K562 (cell line): ENCODE data around the gene WTAP. TPM values are rescaled to one million over a fixed set of nuclear protein-coding genes. Genes with fewer than 3 reads are reported as not detected.

Experiments
- CREBBP ChIP-seq: IDR thresholded peaks from one replicate; pipeline ENCODE4 v1.6.1; 2012; ENCODE audit warnings: low read depth, mild to moderate bottlenecking, control low read depth, inconsistent platforms, low read length
- EGR1 ChIP-seq: fragments of 450-650 bp; conservative IDR thresholded peaks from 2 replicates; pipeline ENCODE4 v1.6.1; 2017; ENCODE audit warnings: mild to moderate bottlenecking
- FOXK2 ChIP-seq, 2 experiments: fragments of 450-650 bp; IDR thresholded peaks in 1 of 2; conservative IDR thresholded peaks in 1 of 2; 2 replicates each; pipeline ENCODE4 v1.6.1; 2016; ENCODE audit warnings: low read depth in 2 of 2, mild to moderate bottlenecking in 1 of 2
- MCM5 ChIP-seq: fragments of 450-650 bp; IDR thresholded peaks from 2 replicates; pipeline ENCODE4 v1.6.1; 2016; ENCODE audit warnings: low read depth
- SIN3A ChIP-seq, 2 experiments: fragments of 150-350 bp in 1 of 2; IDR thresholded peaks; 2 replicates each; pipeline ENCODE4 v1.6.1; 2011 to 2016; ENCODE audit warnings: borderline replicate concordance in 2 of 2, low read depth in 2 of 2, low read length in 2 of 2, mild to moderate bottlenecking in 2 of 2, moderate library complexity in 2 of 2; ENCODE audit not compliant: control insufficient read depth in 1 of 2
- ZNF347 ChIP-seq: fragments of 450-650 bp; formaldehyde crosslinking; IDR thresholded peaks from 2 replicates; pipeline ENCODE4 v1.4.0; 2020; ENCODE audit warnings: low read depth, mild to moderate bottlenecking, moderate library complexity
- polyA plus RNA-seq, 8 experiments: library from polyadenylated mRNA; depleted of rRNA in 4 of 8; stranded (reverse) in 5 of 8; unstranded in 3 of 8; fragments of >200 nt; fragmentation: Nextera tagmentation in 2 of 8; fragmentation: Illumina TruSeq in 1 of 8; extraction: Ambion mirVana in 2 of 8; extraction: Trizol in 1 of 8; gene quantifications; 2 replicates each; pipeline versions ENCODE4 v1.2.1 to v1.2.3, GENCODE V29; 2011 to 2014; ENCODE audit warnings: inconsistent platforms in 1 of 8, missing spikeins in 1 of 8
- total RNA-seq, 7 experiments: library from RNA; depleted of rRNA in 6 of 7; stranded (reverse); fragments of >200 nt in 6 of 7; fragmentation: Illumina TruSeq in 2 of 7; extraction: Trizol in 2 of 7; gene quantifications; 2 replicates each; pipeline versions ENCODE4 v1.2.1 to v1.2.3, GENCODE V29; 2011 to 2021; ENCODE audit warnings: low replicate concordance in 1 of 7
- TF ChIP-seq, protein P1 (sequence below), 2 experiments: fragments of 450-650 bp in 1 of 2; sonication (generic) in 1 of 2; formaldehyde crosslinking in 1 of 2; IDR thresholded peaks; 2 replicates each; pipeline versions ENCODE4 v1.7.1 to v1.9.0; 2016 to 2022; ENCODE audit warnings: inconsistent platforms in 1 of 2, mild to moderate bottlenecking in 1 of 2, missing genetic modification reagents in 1 of 2
- TF ChIP-seq, protein P2 (sequence below), 2 experiments: fragments of 450-650 bp; formaldehyde crosslinking in 1 of 2; IDR thresholded peaks; 2 replicates each; pipeline versions ENCODE4 v1.4.0 to v1.6.1; 2014 to 2020; ENCODE audit warnings: mild to moderate bottlenecking in 2 of 2, borderline replicate concordance in 1 of 2, low read depth in 1 of 2

The WTAP gene
- total and polyA plus RNA-seq, 9 of the 15 experiments (the other 6 are each of a cell fraction or from before 2014, with no cell fraction given) = 52.4 to 156 (median 110) TPM

- TF ChIP-seq ZNF347 (CRISPR knock-in tag) (no peak), SIN3A (IDR thresholded peaks at IDR 0.05; ENCODE audit: borderline replicate concordance in 2 of 2, control insufficient read depth in 1 of 2, low read depth in 2 of 2, low read length in 2 of 2) (peak in 1 of 2 experiments; percentile 71; a peak in 1 of 4 replicates), EGR1 (peak; percentile 51), CREBBP (no peak), MCM5 (no peak), FOXK2 (conservative IDR thresholded peaks at IDR 0.05 in 1 of 2, IDR thresholded peaks at IDR 0.05 in 1 of 2; ENCODE audit: low read depth in 2 of 2) (no peak)
- TF ChIP-seq, protein P1, sequence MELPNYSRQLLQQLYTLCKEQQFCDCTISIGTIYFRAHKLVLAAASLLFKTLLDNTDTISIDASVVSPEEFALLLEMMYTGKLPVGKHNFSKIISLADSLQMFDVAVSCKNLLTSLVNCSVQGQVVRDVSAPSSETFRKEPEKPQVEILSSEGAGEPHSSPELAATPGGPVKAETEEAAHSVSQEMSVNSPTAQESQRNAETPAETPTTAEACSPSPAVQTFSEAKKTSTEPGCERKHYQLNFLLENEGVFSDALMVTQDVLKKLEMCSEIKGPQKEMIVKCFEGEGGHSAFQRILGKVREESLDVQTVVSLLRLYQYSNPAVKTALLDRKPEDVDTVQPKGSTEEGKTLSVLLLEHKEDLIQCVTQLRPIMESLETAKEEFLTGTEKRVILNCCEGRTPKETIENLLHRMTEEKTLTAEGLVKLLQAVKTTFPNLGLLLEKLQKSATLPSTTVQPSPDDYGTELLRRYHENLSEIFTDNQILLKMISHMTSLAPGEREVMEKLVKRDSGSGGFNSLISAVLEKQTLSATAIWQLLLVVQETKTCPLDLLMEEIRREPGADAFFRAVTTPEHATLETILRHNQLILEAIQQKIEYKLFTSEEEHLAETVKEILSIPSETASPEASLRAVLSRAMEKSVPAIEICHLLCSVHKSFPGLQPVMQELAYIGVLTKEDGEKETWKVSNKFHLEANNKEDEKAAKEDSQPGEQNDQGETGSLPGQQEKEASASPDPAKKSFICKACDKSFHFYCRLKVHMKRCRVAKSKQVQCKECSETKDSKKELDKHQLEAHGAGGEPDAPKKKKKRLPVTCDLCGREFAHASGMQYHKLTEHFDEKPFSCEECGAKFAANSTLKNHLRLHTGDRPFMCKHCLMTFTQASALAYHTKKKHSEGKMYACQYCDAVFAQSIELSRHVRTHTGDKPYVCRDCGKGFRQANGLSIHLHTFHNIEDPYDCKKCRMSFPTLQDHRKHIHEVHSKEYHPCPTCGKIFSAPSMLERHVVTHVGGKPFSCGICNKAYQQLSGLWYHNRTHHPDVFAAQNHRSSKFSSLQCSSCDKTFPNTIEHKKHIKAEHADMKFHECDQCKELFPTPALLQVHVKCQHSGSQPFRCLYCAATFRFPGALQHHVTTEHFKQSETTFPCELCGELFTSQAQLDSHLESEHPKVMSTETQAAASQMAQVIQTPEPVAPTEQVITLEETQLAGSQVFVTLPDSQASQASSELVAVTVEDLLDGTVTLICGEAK (IDR thresholded peaks at IDR 0.05) = peak; percentile 30; the same call in 1 of the 2 replicates
- TF ChIP-seq, protein P1 (CRISPR knock-in tag; IDR thresholded peaks at IDR 0.05) = no peak
- TF ChIP-seq, protein P2, sequence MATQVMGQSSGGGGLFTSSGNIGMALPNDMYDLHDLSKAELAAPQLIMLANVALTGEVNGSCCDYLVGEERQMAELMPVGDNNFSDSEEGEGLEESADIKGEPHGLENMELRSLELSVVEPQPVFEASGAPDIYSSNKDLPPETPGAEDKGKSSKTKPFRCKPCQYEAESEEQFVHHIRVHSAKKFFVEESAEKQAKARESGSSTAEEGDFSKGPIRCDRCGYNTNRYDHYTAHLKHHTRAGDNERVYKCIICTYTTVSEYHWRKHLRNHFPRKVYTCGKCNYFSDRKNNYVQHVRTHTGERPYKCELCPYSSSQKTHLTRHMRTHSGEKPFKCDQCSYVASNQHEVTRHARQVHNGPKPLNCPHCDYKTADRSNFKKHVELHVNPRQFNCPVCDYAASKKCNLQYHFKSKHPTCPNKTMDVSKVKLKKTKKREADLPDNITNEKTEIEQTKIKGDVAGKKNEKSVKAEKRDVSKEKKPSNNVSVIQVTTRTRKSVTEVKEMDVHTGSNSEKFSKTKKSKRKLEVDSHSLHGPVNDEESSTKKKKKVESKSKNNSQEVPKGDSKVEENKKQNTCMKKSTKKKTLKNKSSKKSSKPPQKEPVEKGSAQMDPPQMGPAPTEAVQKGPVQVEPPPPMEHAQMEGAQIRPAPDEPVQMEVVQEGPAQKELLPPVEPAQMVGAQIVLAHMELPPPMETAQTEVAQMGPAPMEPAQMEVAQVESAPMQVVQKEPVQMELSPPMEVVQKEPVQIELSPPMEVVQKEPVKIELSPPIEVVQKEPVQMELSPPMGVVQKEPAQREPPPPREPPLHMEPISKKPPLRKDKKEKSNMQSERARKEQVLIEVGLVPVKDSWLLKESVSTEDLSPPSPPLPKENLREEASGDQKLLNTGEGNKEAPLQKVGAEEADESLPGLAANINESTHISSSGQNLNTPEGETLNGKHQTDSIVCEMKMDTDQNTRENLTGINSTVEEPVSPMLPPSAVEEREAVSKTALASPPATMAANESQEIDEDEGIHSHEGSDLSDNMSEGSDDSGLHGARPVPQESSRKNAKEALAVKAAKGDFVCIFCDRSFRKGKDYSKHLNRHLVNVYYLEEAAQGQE (IDR thresholded peaks at IDR 0.05; ENCODE audit: borderline replicate concordance) = no peak
- TF ChIP-seq, protein P2 (CRISPR knock-in tag; IDR thresholded peaks at IDR 0.05; ENCODE audit: low read depth) = peak; percentile 13; the same call in 1 of the 2 replicates
Measured at GRCh38 chr6:159727717-159728445, 575 bp downstream of the WTAP start (continued).
